Breast epithelium (tissue), 4 donors: Measurements from ENCODE around the gene PORCN. TPM values are rescaled to one million over a fixed set of nuclear protein-coding genes. Genes with fewer than 3 reads are reported as not detected.

Experiments
- DNase-seq, 2 donors: peaks; one replicate each; pipeline ENCODE4 v3.0.0-alpha.2; 2019; ENCODE audit warnings: low spot score in 2 of 2
- H3K27ac ChIP-seq, 2 donors: fragments of 200-600 bp; sonication (generic) in 1 of 2; one replicate each; pipeline ENCODE4 v1.5.1; 2016 to 2019; ENCODE audit warnings: mild to moderate bottlenecking in 1 of 2
- H3K27me3 ChIP-seq, 2 donors: fragments of 200-600 bp; sonication (generic) in 1 of 2; one replicate each; pipeline versions ENCODE4 v1.5.1 to v1.6.0; 2017 to 2019; ENCODE audit warnings: control low read depth in 1 of 2, mild to moderate bottlenecking in 1 of 2
- H3K36me3 ChIP-seq: fragments of 200-600 bp; one replicate; pipeline ENCODE4 v1.5.1; 2019
- H3K4me1 ChIP-seq, 2 donors: fragments of 200-600 bp; sonication (generic); one replicate each; pipeline ENCODE4 v1.5.1; 2016 to 2019; ENCODE audit warnings: control low read depth in 1 of 2
- H3K4me3 ChIP-seq, 3 donors: fragments of 200-600 bp; sonication (generic); 1 replicate in 2 of 3; 2 replicates in 1 of 3; pipeline ENCODE4 v1.5.1; 2016 to 2019; ENCODE audit warnings: mild to moderate bottlenecking in 3 of 3, moderate library complexity in 2 of 3
- H3K9me3 ChIP-seq, 2 donors: fragments of 200-600 bp; sonication (generic) in 1 of 2; one replicate each; pipeline ENCODE4 v1.5.1; 2016 to 2019; ENCODE audit warnings: control low read depth in 1 of 2
- POLR2A ChIP-seq: fragments of 450-650 bp; IDR thresholded peaks from one replicate; pipeline ENCODE4 v1.6.1; 2016; ENCODE audit warnings: antibody characterized with exemption, mild to moderate bottlenecking, moderate library complexity
- POLR2AphosphoS5 ChIP-seq, 3 donors: sonication (generic); formaldehyde crosslinking; IDR thresholded peaks; one replicate each; pipeline ENCODE4 v1.6.1; 2017; ENCODE audit warnings: antibody characterized with exemption in 3 of 3
- intact Hi-C: fragments of 100-400 bp; cut with DNase I; formaldehyde crosslinking; loops from one replicate; pipeline ENCODE4 v1.15.1; 2023; ENCODE audit warnings: low total_unique reads
- total RNA-seq, 3 donors: library from RNA; depleted of rRNA; stranded (reverse); fragments of >200 nt; gene quantifications; one replicate each; pipeline ENCODE4 v1.1.0, GENCODE V29; 2016
- TF ChIP-seq, protein P1 (sequence below), 3 donors: fragments of 450-650 bp; IDR thresholded peaks; one replicate each; pipeline ENCODE4 v1.5.1; 2016 to 2017; ENCODE audit warnings: antibody characterized with exemption in 3 of 3, mild to moderate bottlenecking in 3 of 3, moderate library complexity in 3 of 3

Gene PORCN
- total RNA-seq, 3 donors from 2014 or later, result 12.1 to 22.1 (median 17.0) TPM

DNA sequence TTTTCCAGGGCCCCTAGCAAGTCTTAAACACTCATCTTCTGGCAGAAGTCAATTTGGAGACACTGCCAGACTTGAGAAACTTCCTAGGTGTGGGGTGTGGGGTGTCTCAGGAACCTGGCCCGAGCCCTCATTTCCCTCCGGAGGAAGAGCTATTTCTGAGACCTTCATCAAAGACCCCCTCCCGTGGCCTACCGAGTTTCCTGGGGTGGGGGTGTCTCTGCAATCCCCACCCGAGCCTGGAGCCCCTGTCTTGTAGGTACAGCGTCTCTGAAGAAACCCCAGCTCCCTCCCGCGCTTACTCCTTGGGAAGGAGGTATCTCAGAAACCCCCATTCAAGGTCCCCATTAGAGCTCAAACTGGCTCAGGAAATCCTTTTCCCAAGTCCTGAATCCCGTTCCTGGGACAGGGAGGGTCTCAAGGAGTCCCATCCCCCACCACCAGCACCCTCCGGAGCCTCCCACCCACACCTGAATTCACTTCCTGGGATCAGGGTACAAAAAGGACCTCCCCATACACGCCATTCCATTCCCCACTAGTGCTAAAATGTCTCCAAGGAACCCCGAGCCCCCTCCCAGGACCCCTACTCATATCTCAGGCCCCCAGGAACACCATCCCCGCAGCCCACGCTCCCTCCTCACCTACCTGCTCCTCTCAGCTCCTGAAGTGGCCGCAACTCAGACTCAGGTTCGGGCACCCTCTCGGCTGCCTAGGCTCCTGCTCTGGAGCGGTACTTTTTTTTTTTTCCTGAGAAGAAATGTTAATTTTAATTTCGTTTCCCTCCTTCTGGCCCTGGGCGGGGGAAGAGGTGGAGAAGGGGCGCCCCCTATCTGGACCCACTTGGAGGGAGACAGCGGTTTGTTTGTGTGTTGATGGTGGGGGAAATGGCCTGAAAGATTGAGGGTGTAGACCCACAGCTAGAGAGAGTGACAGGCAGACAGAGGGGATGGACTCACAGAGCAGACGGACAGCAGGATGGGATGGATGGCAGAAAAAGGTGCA lies 39.8 kb upstream of the PORCN start:
- H3K9me3 ChIP-seq, result no peaks in the 10 kb centered on the region
- H3K27ac ChIP-seq, result no peak overlapping the region
- intact Hi-C loops, result no loop called here
- no peaks in the 10 kb centered on the region for H3K36me3 ChIP-seq
- no peak for DNase-seq
- H3K4me1 ChIP-seq, result no peaks in the 10 kb centered on the region
- TF ChIP-seq POLR2A (no peak), POLR2AphosphoS5 (IDR thresholded peaks at IDR 0.05) (no peak)
- TF ChIP-seq, protein P1, sequence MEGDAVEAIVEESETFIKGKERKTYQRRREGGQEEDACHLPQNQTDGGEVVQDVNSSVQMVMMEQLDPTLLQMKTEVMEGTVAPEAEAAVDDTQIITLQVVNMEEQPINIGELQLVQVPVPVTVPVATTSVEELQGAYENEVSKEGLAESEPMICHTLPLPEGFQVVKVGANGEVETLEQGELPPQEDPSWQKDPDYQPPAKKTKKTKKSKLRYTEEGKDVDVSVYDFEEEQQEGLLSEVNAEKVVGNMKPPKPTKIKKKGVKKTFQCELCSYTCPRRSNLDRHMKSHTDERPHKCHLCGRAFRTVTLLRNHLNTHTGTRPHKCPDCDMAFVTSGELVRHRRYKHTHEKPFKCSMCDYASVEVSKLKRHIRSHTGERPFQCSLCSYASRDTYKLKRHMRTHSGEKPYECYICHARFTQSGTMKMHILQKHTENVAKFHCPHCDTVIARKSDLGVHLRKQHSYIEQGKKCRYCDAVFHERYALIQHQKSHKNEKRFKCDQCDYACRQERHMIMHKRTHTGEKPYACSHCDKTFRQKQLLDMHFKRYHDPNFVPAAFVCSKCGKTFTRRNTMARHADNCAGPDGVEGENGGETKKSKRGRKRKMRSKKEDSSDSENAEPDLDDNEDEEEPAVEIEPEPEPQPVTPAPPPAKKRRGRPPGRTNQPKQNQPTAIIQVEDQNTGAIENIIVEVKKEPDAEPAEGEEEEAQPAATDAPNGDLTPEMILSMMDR (IDR thresholded peaks at IDR 0.05), result no peak
- peak overlapping the region; percentile 28 to 53 (median 30) for H3K4me3 ChIP-seq
- peaks cover 0 to 58% of the 10 kb centered on the region in 2 donors for H3K27me3 ChIP-seq

DNA sequence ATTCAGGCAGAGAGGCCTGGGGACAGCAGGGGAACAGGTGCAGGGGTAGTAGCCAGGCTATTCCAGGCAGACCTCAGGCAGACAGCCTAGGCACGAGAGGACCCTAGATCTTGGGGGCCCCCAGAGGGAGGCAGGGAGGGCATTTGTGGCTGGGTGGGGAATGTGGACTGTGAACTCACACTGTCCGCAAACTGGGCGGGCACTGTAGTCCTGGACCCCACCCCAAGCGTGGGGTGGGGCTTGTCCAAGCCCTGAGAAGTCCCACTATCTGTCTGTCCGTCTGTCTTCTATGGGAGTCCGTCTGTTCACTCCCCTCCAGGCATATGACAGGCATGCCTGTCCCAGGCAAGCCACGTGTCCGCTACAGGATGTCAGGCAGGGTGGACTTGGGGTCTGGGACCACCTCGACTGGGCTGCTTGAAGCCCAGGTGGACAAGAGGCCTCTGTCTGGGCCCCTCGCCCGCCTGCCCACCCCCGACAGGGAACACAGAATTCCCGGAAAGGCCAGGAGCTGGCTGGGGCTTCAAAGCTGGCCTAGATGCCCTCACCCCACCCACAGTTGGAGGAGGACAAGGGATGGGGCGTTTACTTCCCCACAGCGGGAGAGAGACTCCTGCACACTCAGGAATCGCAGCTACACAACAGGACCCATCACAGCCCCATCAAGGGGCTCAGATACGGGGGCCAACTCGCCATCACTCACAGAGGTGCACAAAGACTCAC lies 38.5 kb upstream of the PORCN start, which contains the start of gene SLC38A5:
TSS of gene SLC38A5 (minus strand) at position 151 of the 723 bp plus-strand sequence. CDS start 2,336 bp downstream, outside the sequence.
- TF ChIP-seq, protein P1 (IDR thresholded peaks at IDR 0.05), result no peak
- TF ChIP-seq POLR2AphosphoS5 (IDR thresholded peaks at IDR 0.05), result no peak
- TF ChIP-seq POLR2A, result no peak
- no peaks in the 10 kb centered on the region for H3K36me3 ChIP-seq
- peaks cover 0 to 53% of the 10 kb centered on the region in 2 donors for H3K27me3 ChIP-seq
- H3K4me3 ChIP-seq, result peak within 1 kb of the TSS; percentile 28 to 53 (median 30)
- no peak within 1 kb of the TSS for H3K27ac ChIP-seq
- no peaks in the 10 kb centered on the region for H3K4me1 ChIP-seq
- H3K9me3 ChIP-seq, result no peaks in the 10 kb centered on the region
- DNase-seq, result no peak
- intact Hi-C loops, result no loop called here

DNA sequence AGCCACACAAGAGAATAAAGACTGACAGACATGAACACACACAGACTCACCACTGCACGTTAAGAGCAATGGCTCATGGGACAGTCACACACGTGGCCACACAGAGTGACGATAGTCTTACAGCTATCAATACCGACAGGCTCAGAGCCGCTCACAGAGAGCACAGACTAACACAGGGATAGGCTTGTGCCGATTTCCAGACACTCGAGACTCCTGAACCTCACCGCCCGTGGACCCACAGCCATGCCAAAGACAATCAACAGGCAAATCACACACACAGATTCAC lies 38.0 kb upstream of the PORCN start:
- TF ChIP-seq POLR2AphosphoS5 (IDR thresholded peaks at IDR 0.05), result no peak
- no peak for TF ChIP-seq POLR2A
- TF ChIP-seq, protein P1 (IDR thresholded peaks at IDR 0.05), result no peak
- Histone ChIP-seq H3K4me3 (no peak overlapping the region), H3K27ac (no peak overlapping the region), H3K27me3 (peaks cover 0 to 48% of the 10 kb centered on the region in 2 donors), H3K36me3 (no peaks in the 10 kb centered on the region), H3K4me1 (no peaks in the 10 kb centered on the region), H3K9me3 (no peaks in the 10 kb centered on the region)
- intact Hi-C loops, result no loop called here
- DNase-seq, result no peak

DNA sequence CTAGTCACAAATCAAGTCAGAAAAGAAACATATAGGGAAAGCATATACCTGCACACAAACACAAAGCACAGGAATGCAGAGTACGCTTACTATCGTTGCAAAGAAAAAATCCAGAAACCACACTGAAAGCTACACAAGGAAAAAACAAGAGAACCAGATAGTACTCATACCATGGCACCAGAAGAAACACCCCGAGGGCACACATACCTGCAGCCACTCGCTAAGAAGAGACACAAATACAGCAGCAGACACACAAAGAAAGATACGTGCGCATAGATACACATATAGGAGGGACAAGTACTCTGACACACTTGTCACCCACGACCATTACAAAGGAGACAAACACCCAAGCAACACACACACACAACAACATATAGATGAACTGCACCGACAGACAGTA lies 37.3 kb upstream of the PORCN start:
- Histone ChIP-seq H3K4me3 (no peak overlapping the region), H3K36me3 (no peaks in the 10 kb centered on the region), H3K27ac (no peak overlapping the region), H3K4me1 (no peaks in the 10 kb centered on the region), H3K27me3 (peaks cover 0 to 42% of the 10 kb centered on the region in 2 donors), H3K9me3 (no peaks in the 10 kb centered on the region)
- TF ChIP-seq, protein P1 (IDR thresholded peaks at IDR 0.05), result no peak
- TF ChIP-seq POLR2A, result no peak
- no peak for TF ChIP-seq POLR2AphosphoS5 (IDR thresholded peaks at IDR 0.05)
- intact Hi-C loops, result no loop called here
- peak in 1 of 2 donors; percentile 44 for DNase-seq
